ENCODE measurements around the gene ADH1C.
"Not testable (repeated sequence)": the region's sequence is repeated elsewhere in the genome, so short reads cannot be mapped to it uniquely, and the experiment has no call there.

Gene ADH1C

GRCh38 chr4:99352602-99353537 lies at the start of gene ADH1C:
Gene ADH1C (minus strand): TSS chr4:99352746. CDS start chr4:99352675, 71 bp downstream.
- DNase-seq (ENCODE audit: low read depth) = no peak

GRCh38 chr4:99400831-99401230 lies 48.3 kb upstream of the ADH1C start:
- no peak for DNase-seq (ENCODE audit: low read depth)

GRCh38 chr4:99399017-99399416 lies 46.5 kb upstream of the ADH1C start:
- DNase-seq (ENCODE audit: low read depth) = no peak

- DNase-seq (ENCODE audit: low read depth) = no peak
These were observed 43.2 kb upstream of the ADH1C start for GRCh38 chr4:99395595-99396364.

- DNase-seq (ENCODE audit: low read depth) = no peak
These were observed 42.4 kb upstream of the ADH1C start for GRCh38 chr4:99394896-99395295.

GRCh38 chr4:99390055-99390454 lies 37.5 kb upstream of the ADH1C start:
- no peak for DNase-seq (ENCODE audit: low read depth)

- no peak for DNase-seq (ENCODE audit: low read depth)
These were observed 37.1 kb upstream of the ADH1C start for GRCh38 chr4:99389606-99390005.

- no peak for DNase-seq (ENCODE audit: low read depth)
These were observed 31.4 kb upstream of the ADH1C start for GRCh38 chr4:99383833-99384392.

GRCh38 chr4:99383399-99383798 lies 30.9 kb upstream of the ADH1C start:
- no peak for DNase-seq (ENCODE audit: low read depth)

- no peak for DNase-seq (ENCODE audit: low read depth)
These were observed 30.3 kb upstream of the ADH1C start for GRCh38 chr4:99382745-99383360.

- no peak for DNase-seq (ENCODE audit: low read depth)
These were observed 29.1 kb upstream of the ADH1C start for GRCh38 chr4:99381588-99382175.

GRCh38 chr4:99379571-99379970 lies 27.0 kb upstream of the ADH1C start:
- DNase-seq (ENCODE audit: low read depth) = no peak

- no peak for DNase-seq (ENCODE audit: low read depth)
These were observed 26.3 kb upstream of the ADH1C start for GRCh38 chr4:99378876-99379275.

GRCh38 chr4:99377341-99377740 lies 24.8 kb upstream of the ADH1C start:
- DNase-seq (ENCODE audit: low read depth) = not testable (repeated sequence)

- not testable (repeated sequence) for DNase-seq (ENCODE audit: low read depth)
These were observed 19.9 kb upstream of the ADH1C start for GRCh38 chr4:99372464-99372863.

- not testable (repeated sequence) for DNase-seq (ENCODE audit: low read depth)
These were observed 15.3 kb upstream of the ADH1C start for GRCh38 chr4:99367817-99368216.

GRCh38 chr4:99366491-99366890 lies 13.9 kb upstream of the ADH1C start:
- DNase-seq (ENCODE audit: low read depth) = no peak

- DNase-seq (ENCODE audit: low read depth) = no peak
These were observed 10.2 kb upstream of the ADH1C start for GRCh38 chr4:99362768-99363167.

GRCh38 chr4:99361899-99362275 lies 9.3 kb upstream of the ADH1C start:
- DNase-seq (ENCODE audit: low read depth) = no peak

- DNase-seq (ENCODE audit: low read depth) = no peak
These were observed 8.8 kb upstream of the ADH1C start for GRCh38 chr4:99361268-99361898.

- DNase-seq (ENCODE audit: low read depth) = no peak
These were observed 7.1 kb upstream of the ADH1C start for GRCh38 chr4:99359480-99360204.

All from stimulated activated CD8-positive, alpha-beta memory T cell treated with anti-CD3 and anti-CD28 coated beads, Interleukin-15, amount 100 ng/mL, for 24 hours (primary cell).